Uterus (tissue), 4 donors: ENCODE measurements around the gene ARFGAP2. TPM values are rescaled to one million over a fixed set of nuclear protein-coding genes. Genes with fewer than 3 reads are reported as not detected.

Experiments
- DNase-seq, 2 donors: peaks; one replicate each; pipeline ENCODE4 v3.0.0-alpha.2; 2019 to 2020
- H3K27ac ChIP-seq, 2 donors: fragments of 200-600 bp; sonication (generic); 1 replicate in 1 of 2; 2 replicates in 1 of 2; pipeline ENCODE4 v1.5.1; 2016 to 2018
- H3K27me3 ChIP-seq, 2 donors: fragments of 200-600 bp; sonication (generic); one replicate each; pipeline ENCODE4 v1.5.1; 2018 to 2019; ENCODE audit warnings: control low read depth in 1 of 2
- H3K36me3 ChIP-seq, 2 donors: fragments of 200-600 bp; sonication (generic); one replicate each; pipeline ENCODE4 v1.5.1; 2019; ENCODE audit warnings: control low read depth in 1 of 2
- H3K4me1 ChIP-seq, 2 donors: fragments of 200-600 bp; sonication (generic); one replicate each; pipeline ENCODE4 v1.5.1; 2018 to 2019; ENCODE audit warnings: control low read depth in 1 of 2
- H3K4me3 ChIP-seq, 2 donors: fragments of 200-600 bp; sonication (generic); 1 replicate in 1 of 2; 2 replicates in 1 of 2; pipeline ENCODE4 v1.5.1; 2018 to 2019; ENCODE audit warnings: mild to moderate bottlenecking in 1 of 2
- H3K9me3 ChIP-seq, 2 donors: fragments of 200-600 bp; sonication (generic); one replicate each; pipeline ENCODE4 v1.5.1; 2019; ENCODE audit warnings: control low read depth in 1 of 2
- POLR2A ChIP-seq, 2 donors: fragments of 450-650 bp; IDR thresholded peaks; one replicate each; pipeline ENCODE4 v1.6.1; 2016; ENCODE audit warnings: antibody characterized with exemption in 2 of 2, mild to moderate bottlenecking in 1 of 2, moderate library complexity in 1 of 2
- intact Hi-C: fragments of 100-400 bp; cut with DNase I; formaldehyde crosslinking; loops from one replicate; pipeline ENCODE4 v1.15.1; 2023; ENCODE audit warnings: low total_unique reads
- total RNA-seq, 4 donors: library from RNA; depleted of rRNA in 3 of 4; stranded (reverse); fragments of >200 nt in 3 of 4; gene quantifications; one replicate each; pipeline versions ENCODE4 v1.1.0 to v1.2.4, GENCODE V29; 2014 to 2023
- TF ChIP-seq, protein P1 (sequence below), 4 experiments: fragments of 200-600 bp in 2 of 4; fragments of 450-650 bp in 2 of 4; sonication (generic) in 2 of 4; IDR thresholded peaks; one replicate each; pipeline ENCODE4 v1.5.1; 2016 to 2019; ENCODE audit warnings: antibody characterized with exemption in 4 of 4, mild to moderate bottlenecking in 2 of 4, moderate library complexity in 1 of 4
- donor health status: DM: yes; HTN: yes; CAD: no.

The ARFGAP2 gene
- total RNA-seq, 4 donors from 2014 or later, result 57.4 to 243 (median 151) TPM

DNA sequence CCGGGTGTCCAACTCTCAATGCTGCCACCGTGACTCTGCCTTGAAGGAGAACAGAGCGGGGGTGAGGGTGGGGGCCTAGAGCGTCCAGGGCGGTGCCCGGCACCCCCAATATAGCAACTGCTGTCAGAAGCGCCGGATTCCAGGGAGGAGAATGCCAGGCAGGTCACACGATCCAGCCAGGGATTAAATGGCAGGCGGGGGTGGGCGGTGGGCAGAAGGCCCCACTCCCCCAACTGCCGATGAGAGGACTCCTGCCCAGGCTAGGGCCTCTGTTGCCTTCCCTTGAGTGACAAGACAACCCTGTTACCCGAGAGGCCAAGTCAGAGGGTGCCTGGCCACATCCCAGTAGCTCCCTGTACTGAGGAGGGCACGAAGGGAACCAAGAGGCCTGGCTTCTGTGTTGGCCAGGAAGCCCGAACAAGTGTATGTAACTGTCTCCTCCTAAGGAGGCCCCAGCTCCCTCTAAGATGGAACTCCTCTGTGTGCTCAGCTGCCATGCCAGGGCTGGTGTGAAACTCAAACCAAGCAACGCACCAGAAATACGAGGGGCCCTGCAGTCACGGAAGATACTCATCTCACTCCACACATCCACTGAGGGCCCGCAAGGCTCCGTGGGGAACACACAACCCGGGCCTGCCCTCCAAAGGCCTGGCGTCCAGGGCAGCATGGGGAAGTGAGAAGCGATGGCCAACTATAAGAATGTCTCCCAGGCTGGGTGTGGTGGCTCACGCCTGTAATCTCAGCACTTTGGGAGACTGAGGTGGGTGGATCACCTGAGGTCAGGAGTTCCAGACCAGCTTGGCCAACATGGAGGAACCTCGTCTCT is 6.6 kb upstream of the ARFGAP2 start:
- TF ChIP-seq, protein P1, sequence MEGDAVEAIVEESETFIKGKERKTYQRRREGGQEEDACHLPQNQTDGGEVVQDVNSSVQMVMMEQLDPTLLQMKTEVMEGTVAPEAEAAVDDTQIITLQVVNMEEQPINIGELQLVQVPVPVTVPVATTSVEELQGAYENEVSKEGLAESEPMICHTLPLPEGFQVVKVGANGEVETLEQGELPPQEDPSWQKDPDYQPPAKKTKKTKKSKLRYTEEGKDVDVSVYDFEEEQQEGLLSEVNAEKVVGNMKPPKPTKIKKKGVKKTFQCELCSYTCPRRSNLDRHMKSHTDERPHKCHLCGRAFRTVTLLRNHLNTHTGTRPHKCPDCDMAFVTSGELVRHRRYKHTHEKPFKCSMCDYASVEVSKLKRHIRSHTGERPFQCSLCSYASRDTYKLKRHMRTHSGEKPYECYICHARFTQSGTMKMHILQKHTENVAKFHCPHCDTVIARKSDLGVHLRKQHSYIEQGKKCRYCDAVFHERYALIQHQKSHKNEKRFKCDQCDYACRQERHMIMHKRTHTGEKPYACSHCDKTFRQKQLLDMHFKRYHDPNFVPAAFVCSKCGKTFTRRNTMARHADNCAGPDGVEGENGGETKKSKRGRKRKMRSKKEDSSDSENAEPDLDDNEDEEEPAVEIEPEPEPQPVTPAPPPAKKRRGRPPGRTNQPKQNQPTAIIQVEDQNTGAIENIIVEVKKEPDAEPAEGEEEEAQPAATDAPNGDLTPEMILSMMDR (IDR thresholded peaks at IDR 0.05), result no peak
- TF ChIP-seq POLR2A (IDR thresholded peaks at IDR 0.05), result no peak
- H3K4me3 ChIP-seq, result no peak overlapping the region
- no peaks in the 10 kb centered on the region for H3K36me3 ChIP-seq
- no peak for DNase-seq
- no peaks in the 10 kb centered on the region for H3K9me3 ChIP-seq
- H3K27me3 ChIP-seq, result no peaks in the 10 kb centered on the region
- intact Hi-C loops, result no loop called here
- H3K4me1 ChIP-seq, result peaks cover 0 to 21% of the 10 kb centered on the region in 2 donors
- H3K27ac ChIP-seq, result peak overlapping the region in 1 of 2 donors; percentile 26

DNA sequence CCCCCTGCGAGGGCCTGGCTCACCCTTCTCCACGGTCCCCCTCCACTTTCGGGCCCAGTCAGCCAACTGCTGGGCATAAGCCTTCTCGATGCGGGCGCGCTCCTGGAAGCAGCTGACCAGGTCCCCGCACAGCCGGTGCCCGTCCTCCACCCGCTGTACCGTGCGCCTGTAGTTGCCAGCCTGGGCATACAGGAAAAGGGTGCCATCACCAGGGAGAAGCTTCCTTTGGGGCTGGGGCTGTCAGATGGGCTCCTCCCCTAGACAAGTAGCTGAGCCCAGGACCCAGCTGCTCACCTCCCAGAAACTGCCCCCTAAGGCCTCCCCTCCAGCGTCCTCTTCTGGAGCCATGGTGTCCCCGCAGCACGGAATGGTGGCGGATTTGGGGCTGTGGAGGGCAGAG is 5.7 kb upstream of the ARFGAP2 start:
- no peak overlapping the region for H3K4me3 ChIP-seq
- H3K27me3 ChIP-seq, result no peaks in the 10 kb centered on the region
- peaks cover 3 to 24% of the 10 kb centered on the region in 2 donors for H3K4me1 ChIP-seq
- no peak overlapping the region for H3K27ac ChIP-seq
- H3K9me3 ChIP-seq, result no peaks in the 10 kb centered on the region
- no peak for DNase-seq
- TF ChIP-seq POLR2A (IDR thresholded peaks at IDR 0.05), result no peak
- TF ChIP-seq, protein P1 (IDR thresholded peaks at IDR 0.05), result no peak
- intact Hi-C loops, result no loop called here
- no peaks in the 10 kb centered on the region for H3K36me3 ChIP-seq

DNA sequence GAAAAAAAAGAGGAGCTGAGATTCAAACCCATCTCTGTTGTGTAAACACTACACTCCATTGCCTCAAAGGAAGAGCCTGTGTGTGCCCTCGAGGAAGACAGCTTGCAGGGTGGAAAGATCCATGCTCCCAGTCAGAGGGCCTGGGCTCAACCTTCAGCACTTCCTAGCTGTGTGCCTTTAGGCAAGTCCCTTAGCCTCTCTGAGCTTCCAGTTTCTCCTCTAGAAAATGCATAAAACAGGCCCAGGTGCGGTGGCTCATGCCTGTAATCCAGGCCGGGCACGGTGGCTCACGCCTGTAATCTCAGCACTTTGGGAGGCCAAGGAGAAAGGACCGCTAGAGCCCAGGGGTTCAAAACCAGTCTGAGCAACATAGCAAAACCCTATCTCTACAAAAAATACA is 4.6 kb upstream of the ARFGAP2 start:
- no peaks in the 10 kb centered on the region for H3K36me3 ChIP-seq
- TF ChIP-seq, protein P1 (IDR thresholded peaks at IDR 0.05), result no peak
- no peak for TF ChIP-seq POLR2A (IDR thresholded peaks at IDR 0.05)
- intact Hi-C loops, result no loop called here
- H3K9me3 ChIP-seq, result no peaks in the 10 kb centered on the region
- no peak for DNase-seq
- H3K4me3 ChIP-seq, result no peak overlapping the region
- no peak overlapping the region for H3K27ac ChIP-seq
- H3K27me3 ChIP-seq, result no peaks in the 10 kb centered on the region
- peaks cover 3 to 24% of the 10 kb centered on the region in 2 donors for H3K4me1 ChIP-seq

DNA sequence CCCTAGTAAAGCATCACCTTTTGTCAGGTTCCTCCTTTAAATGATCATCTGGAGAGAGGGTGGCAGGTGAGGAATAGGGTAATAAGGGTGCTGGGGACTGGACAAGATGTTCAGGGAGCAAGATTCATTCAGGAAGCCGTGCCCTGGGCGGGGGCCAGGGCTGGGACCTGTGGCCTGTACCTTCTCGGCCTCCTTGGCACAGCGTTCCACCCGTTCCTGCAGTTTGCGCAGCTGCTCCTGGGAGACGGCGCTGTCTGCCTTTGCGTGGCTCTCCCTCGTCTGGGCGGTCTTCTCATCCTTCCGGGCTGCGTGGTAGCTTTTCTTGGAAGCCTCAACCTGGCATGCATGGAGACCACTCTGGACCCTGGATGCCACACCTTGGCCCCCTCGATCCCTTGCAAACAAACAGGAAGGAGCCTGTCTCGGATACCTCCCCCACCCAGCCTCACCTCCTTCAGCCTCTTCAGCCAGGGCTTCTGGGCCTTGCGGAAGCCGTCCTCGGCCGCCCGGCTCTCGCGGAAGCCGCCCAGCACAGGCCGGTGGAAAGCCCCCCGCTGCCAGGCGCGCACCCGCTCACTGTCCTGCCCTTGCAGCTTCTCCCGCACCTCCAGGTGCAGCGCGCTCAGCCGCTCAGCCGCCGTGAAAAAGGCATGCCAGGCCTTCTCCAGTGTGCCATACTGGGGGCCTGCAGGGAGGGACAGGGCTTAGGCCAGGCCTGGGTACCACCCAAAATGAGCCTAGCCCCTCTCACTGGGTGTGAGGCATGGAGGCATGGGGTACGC is 3.5 kb upstream of the ARFGAP2 start:
- Histone ChIP-seq H3K27me3 (no peaks in the 10 kb centered on the region), H3K27ac (no peak overlapping the region), H3K4me1 (peaks cover 3 to 32% of the 10 kb centered on the region in 2 donors), H3K36me3 (no peaks in the 10 kb centered on the region), H3K4me3 (no peak overlapping the region), H3K9me3 (no peaks in the 10 kb centered on the region)
- no peak for DNase-seq
- intact Hi-C loops, result no loop called here
- TF ChIP-seq, protein P1 (IDR thresholded peaks at IDR 0.05), result no peak
- TF ChIP-seq POLR2A (IDR thresholded peaks at IDR 0.05), result no peak

DNA sequence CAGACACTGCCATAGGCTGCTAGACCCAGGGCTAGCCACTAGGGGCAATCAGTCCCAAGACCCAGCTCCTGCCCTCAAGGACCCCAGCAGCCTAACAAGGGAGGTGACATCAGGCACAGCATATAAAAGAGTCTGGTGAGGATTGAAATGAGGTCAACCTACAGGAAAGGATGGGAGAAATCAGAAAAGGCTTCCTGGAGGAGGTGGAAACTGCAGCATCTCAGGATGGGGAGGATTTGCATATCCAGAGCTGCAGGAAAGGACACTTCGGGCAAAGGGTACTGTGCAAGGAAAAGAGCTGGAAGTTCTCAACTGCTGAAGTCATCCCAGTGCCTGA is 2.9 kb upstream of the ARFGAP2 start:
- H3K9me3 ChIP-seq, result no peaks in the 10 kb centered on the region
- no peak for DNase-seq
- H3K4me1 ChIP-seq, result peaks cover 3 to 31% of the 10 kb centered on the region in 2 donors
- no peaks in the 10 kb centered on the region for H3K27me3 ChIP-seq
- intact Hi-C loops, result loop anchor here (10.0 kb wide), 1 partner anchor 85 kb away; no protein-coding TSS in a partner anchor
- H3K4me3 ChIP-seq, result no peak overlapping the region
- no peaks in the 10 kb centered on the region for H3K36me3 ChIP-seq
- TF ChIP-seq, protein P1 (IDR thresholded peaks at IDR 0.05), result no peak
- no peak for TF ChIP-seq POLR2A (IDR thresholded peaks at IDR 0.05)
- H3K27ac ChIP-seq, result no peak overlapping the region
